Measurements from ENCODE around the gene FAM174B.

GRCh38 chr15:92611995-92612745 lies 43.4 kb downstream of the FAM174B start:
- TF ChIP-seq CTCF (IDR thresholded peaks at IDR 0.05) (no peak), EZH2 (IDR thresholded peaks at IDR 0.05; ENCODE audit: borderline replicate concordance, insufficient read depth, low read depth, low read length, poor library complexity, severe bottlenecking) (no peak)
